MCF 10A (cell line): ENCODE results near the gene PDZRN4. TPM values are rescaled to one million over a fixed set of nuclear protein-coding genes. Genes with fewer than 3 reads are reported as not detected.

Experiments used
- BruUV-seq: library from RNA; stranded (reverse); fragments of 400-500 nt; replicated peaks from 2 replicates; lab custom pipeline; 2021; lab: Mats Ljungman, UMichigan
- CTCF ChIA-PET: fragments of 300-600 bp; sonication (Branson Sonifier 250); formaldehyde crosslinking; extraction: SDS; loops from one replicate; lab custom pipeline; 2021; ENCODE audit warnings: antibody characterized with exemption, inconsistent platforms; lab: Yijun Ruan, JAX
- POLR2A ChIA-PET: fragments of 300-600, 350-650 bp; sonication (Branson Sonifier 250); formaldehyde crosslinking; extraction: SDS; loops from one replicate; lab custom pipeline; 2020; ENCODE audit warnings: antibody characterized with exemption, inconsistent platforms; lab: Yijun Ruan, JAX
- DNase-seq: peaks from one replicate; pipeline ENCODE4 v3.0.0-alpha.2; 2018; ENCODE audit not compliant: unreplicated experiment
- H3K27ac Mint-ChIP-seq: one replicate; pipeline ENCODE4 v1.8.0; 2022; ENCODE audit warnings: mild to moderate bottlenecking, low read depth, mixed read lengths; ENCODE audit not compliant: unreplicated experiment
- H3K27me3 Mint-ChIP-seq: one replicate; pipeline ENCODE4 v1.8.0; 2022; ENCODE audit warnings: mixed read lengths; ENCODE audit not compliant: insufficient read depth, unreplicated experiment
- H3K36me3 Mint-ChIP-seq: one replicate; pipeline ENCODE4 v1.8.0; 2022; ENCODE audit warnings: mild to moderate bottlenecking, moderate library complexity, mixed read lengths; ENCODE audit not compliant: insufficient read depth, unreplicated experiment
- H3K4me1 Mint-ChIP-seq: one replicate; pipeline ENCODE4 v1.8.0; 2022; ENCODE audit warnings: mixed read lengths; ENCODE audit not compliant: insufficient read depth, unreplicated experiment
- H3K4me3 Mint-ChIP-seq: one replicate; pipeline ENCODE4 v1.8.0; 2022; ENCODE audit warnings: mild to moderate bottlenecking, moderate library complexity, mixed read lengths; ENCODE audit not compliant: unreplicated experiment
- H3K9me3 Mint-ChIP-seq: one replicate; pipeline ENCODE4 v1.8.0; 2022; ENCODE audit warnings: mixed read lengths; ENCODE audit not compliant: unreplicated experiment
- intact Hi-C: fragments of 100-400 bp; cut with micrococcal nuclease; formaldehyde crosslinking; loops from 2 replicates; pipeline ENCODE4 v1.14.1; 2022
- total RNA-seq: library from RNA; stranded (reverse); gene quantifications from 2 replicates; pipeline ENCODE4 v1.2.3, GENCODE V29; 2022
- TF ChIP-seq, protein P1 (sequence below): fragments of 200-600 bp; IDR thresholded peaks from one replicate; pipeline ENCODE4 v1.8.0; 2022; ENCODE audit warnings: antibody characterized with exemption, mild to moderate bottlenecking; ENCODE audit not compliant: unreplicated experiment

The PDZRN4 gene
- total RNA-seq, 1 experiment from 2014 or later, result not detected

DNA sequence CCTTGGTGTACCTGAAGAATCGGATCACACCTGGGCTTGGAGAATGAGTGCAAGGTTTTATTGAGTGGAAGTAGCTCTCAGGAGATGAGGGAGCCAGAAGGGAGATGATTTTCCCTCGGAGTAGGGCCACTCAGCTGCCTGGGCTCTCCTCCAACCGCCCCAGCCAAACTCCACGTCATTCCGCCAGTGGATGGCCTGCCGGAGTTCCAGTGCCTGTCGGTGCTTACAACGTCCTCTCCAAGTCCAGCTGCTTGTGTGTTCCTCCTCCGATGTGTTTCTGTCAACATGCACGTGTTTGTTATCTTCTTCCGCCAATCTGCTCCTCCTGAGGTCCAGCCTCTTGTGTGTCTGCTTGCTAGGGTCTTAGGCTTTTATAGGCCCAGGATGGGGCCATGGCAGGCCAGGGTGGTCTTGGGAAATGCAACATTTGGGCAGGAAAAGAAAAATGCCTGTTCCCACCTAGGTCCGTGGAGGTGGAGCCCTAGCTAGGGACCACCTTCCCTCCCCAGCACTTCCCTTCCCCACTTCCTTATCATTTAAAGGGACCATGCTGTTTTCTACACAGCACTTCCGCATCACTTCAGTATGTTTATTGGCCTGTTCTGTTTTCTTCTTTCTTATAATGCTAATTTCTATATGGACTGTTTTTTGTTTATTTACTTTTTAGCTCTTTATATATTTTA lies 343.2 kb downstream of the PDZRN4 start:
- H3K4me1 Mint-ChIP-seq, result no peaks in the 10 kb centered on the region
- peaks cover 34% of the 10 kb centered on the region for H3K27me3 Mint-ChIP-seq
- no peak for DNase-seq
- no peak overlapping the region for H3K4me3 Mint-ChIP-seq
- ChIA-PET CTCF (no interaction called here), POLR2A (no interaction called here)
- H3K27ac Mint-ChIP-seq, result no peak overlapping the region
- TF ChIP-seq, protein P1, sequence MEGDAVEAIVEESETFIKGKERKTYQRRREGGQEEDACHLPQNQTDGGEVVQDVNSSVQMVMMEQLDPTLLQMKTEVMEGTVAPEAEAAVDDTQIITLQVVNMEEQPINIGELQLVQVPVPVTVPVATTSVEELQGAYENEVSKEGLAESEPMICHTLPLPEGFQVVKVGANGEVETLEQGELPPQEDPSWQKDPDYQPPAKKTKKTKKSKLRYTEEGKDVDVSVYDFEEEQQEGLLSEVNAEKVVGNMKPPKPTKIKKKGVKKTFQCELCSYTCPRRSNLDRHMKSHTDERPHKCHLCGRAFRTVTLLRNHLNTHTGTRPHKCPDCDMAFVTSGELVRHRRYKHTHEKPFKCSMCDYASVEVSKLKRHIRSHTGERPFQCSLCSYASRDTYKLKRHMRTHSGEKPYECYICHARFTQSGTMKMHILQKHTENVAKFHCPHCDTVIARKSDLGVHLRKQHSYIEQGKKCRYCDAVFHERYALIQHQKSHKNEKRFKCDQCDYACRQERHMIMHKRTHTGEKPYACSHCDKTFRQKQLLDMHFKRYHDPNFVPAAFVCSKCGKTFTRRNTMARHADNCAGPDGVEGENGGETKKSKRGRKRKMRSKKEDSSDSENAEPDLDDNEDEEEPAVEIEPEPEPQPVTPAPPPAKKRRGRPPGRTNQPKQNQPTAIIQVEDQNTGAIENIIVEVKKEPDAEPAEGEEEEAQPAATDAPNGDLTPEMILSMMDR, result no peak
- no peaks in the 10 kb centered on the region for H3K9me3 Mint-ChIP-seq
- intact Hi-C loops, result no loop called here
- BruUV-seq, result no TSS peak
- H3K36me3 Mint-ChIP-seq, result peaks cover 7% of the 10 kb centered on the region

DNA sequence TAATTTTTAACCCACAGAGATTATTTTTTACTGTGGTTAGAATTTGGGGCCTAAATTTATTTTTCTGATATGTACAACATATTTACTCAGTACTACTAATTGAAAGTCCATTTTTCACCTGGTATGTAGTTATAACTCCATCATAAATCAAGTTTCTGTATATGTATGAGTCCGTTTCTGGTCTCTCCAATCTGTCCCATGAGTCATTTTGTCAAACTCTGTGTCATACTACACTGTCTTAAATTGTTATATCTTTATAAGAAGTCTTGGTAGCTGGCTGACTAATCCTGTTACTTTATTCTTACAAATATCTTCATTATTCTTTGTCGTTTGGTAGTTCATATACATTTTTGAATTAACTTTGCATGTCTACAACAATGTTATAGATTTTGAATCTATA lies 344.0 kb downstream of the PDZRN4 start:
- Mint-ChIP-seq H3K4me3 (no peak overlapping the region), H3K9me3 (no peaks in the 10 kb centered on the region), H3K27me3 (peaks cover 31% of the 10 kb centered on the region), H3K4me1 (no peaks in the 10 kb centered on the region), H3K27ac (no peak overlapping the region), H3K36me3 (peaks cover under 1% of the 10 kb centered on the region)
- CTCF ChIA-PET, result interaction anchor here (0.7 kb wide), 1 partner anchor 122 kb away, joined by 3 read pairs; no protein-coding TSS in a partner anchor
- intact Hi-C loops, result no loop called here
- no TSS peak for BruUV-seq
- DNase-seq, result no peak
- TF ChIP-seq, protein P1, result no peak
- POLR2A ChIA-PET, result no interaction called here

DNA sequence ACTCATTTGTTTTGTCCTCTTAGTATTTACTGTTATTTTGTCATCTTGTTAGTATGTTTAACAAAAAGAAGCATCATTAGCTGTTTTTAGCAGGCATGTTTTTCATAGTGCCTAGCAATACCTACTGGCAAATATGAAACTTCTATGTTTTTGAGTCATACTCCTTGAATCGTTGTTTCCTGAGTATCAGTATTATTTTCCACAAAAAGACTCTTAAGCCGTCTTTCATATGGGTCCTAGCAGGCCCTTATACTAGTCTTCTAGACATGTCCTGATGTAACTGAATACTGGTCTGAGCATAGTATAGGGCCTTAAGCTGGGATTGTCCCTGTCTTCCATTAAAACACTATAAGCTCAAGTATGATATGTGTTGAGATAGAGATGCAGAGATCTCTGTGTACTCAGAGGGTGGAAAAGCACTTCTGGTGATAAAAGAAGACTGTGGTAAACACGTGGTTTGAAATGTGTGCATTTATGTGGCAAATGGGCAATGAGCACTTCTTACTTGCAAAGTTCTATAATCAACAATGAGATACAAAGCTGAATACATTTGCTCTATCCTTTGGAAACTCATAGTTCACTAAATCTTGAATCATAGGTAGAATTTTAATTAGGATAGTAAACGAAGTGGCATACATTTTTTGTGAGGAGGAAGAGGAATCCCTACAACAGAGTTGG lies 348.8 kb downstream of the PDZRN4 start:
- Mint-ChIP-seq H3K27ac (no peak overlapping the region), H3K36me3 (no peaks in the 10 kb centered on the region), H3K4me1 (peaks cover 4% of the 10 kb centered on the region), H3K4me3 (no peak overlapping the region), H3K9me3 (no peaks in the 10 kb centered on the region), H3K27me3 (peaks cover 39% of the 10 kb centered on the region)
- DNase-seq, result no peak
- ChIA-PET POLR2A (interaction anchor here (1.0 kb wide), 1 partner anchor 10 kb away, joined by 3 read pairs; no protein-coding TSS in a partner anchor), CTCF (interaction anchor here (0.5 kb wide), 1 partner anchor 385 kb away, joined by 3 read pairs; no protein-coding TSS in a partner anchor)
- TF ChIP-seq, protein P1, result no peak
- BruUV-seq, result no TSS peak
- intact Hi-C loops, result no loop called here

DNA sequence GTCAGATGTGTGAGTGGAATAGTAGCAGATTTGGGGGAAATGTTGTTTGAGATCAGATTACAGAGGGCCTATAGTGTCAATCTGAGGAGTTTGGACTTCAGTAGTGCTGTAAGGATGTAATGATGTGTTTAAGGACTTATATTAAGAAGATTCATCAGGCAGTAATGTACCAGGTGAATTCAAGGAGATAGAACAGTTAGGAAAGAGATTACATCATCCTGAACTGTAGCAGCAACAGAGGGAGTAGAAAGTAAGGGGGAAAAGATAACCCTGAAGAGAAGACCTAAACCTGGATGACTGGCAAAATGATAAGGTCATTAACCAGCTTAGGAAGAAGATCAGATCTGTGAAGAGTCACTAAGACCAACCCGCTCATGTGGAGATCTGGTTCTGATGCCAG lies 349.4 kb downstream of the PDZRN4 start:
- peaks cover 44% of the 10 kb centered on the region for H3K27me3 Mint-ChIP-seq
- no peak overlapping the region for H3K27ac Mint-ChIP-seq
- H3K4me3 Mint-ChIP-seq, result no peak overlapping the region
- POLR2A ChIA-PET, result interaction anchor here (1.0 kb wide), 1 partner anchor 9 kb away, joined by 3 read pairs; no protein-coding TSS in a partner anchor
- CTCF ChIA-PET, result no interaction called here
- intact Hi-C loops, result no loop called here
- BruUV-seq, result no TSS peak
- peaks cover 4% of the 10 kb centered on the region for H3K4me1 Mint-ChIP-seq
- no peak for DNase-seq
- TF ChIP-seq, protein P1, result no peak
- no peaks in the 10 kb centered on the region for H3K9me3 Mint-ChIP-seq
- no peaks in the 10 kb centered on the region for H3K36me3 Mint-ChIP-seq
